ENCODE data around the gene FOXP1. TPM values are rescaled to one million over a fixed set of nuclear protein-coding genes. Genes with fewer than 3 reads are reported as not detected.

Gene FOXP1
- total and polyA plus RNA-seq, 2 of the 8 experiments (the other 6 are each of a cell fraction or from before 2014, with no cell fraction given): 13.9 to 25.4 TPM

- DNase-seq (ENCODE audit: low read depth in 1 of 2, low spot score in 2 of 2) (no peak), FAIRE-seq (no peak)
- no peak overlapping the region for H2AFZ ChIP-seq (ENCODE audit: low read length)
- peaks cover 3 to 39% of the 10 kb centered on the region in 2 experiments; a peak in 3 of 4 replicates for H3K79me2 ChIP-seq (ENCODE audit: control insufficient read depth in 1 of 2, insufficient read depth in 2 of 2, low read length in 2 of 2)
- H2AK5ac ChIP-seq (ENCODE audit: low read depth, low read length): peak overlapping the region; percentile 55; the same call in 1 of the 2 replicates
- no peak overlapping the region for H3K56ac ChIP-seq (replicated peaks; ENCODE audit: insufficient read length, low read depth, low read length)
- peaks cover 0 to 2% of the 10 kb centered on the region in 2 experiments for H4K20me1 ChIP-seq (replicated peaks in 1 of 2; ENCODE audit: control insufficient read depth in 1 of 2, insufficient read depth in 2 of 2, low read length in 2 of 2)
- H3K27me3 ChIP-seq (replicated peaks in 1 of 4; ENCODE audit: control insufficient read depth in 3 of 4, extremely low read depth in 1 of 4, insufficient read depth in 3 of 4, low read length in 3 of 4): no peaks in the 10 kb centered on the region
- H3K4ac ChIP-seq (replicated peaks; ENCODE audit: insufficient read length, low read depth, low read length): no peak overlapping the region
- no peak overlapping the region for H3K14ac ChIP-seq (ENCODE audit: insufficient read length)
- H3K23ac ChIP-seq (ENCODE audit: insufficient read length): no peak overlapping the region
- H3K4me3 ChIP-seq (ENCODE audit: extremely low read depth in 1 of 4, insufficient read depth in 2 of 4, low read depth in 3 of 4, low read length in 4 of 4): no peak overlapping the region
- H3K9me3 ChIP-seq (ENCODE audit: insufficient read depth in 2 of 2, low read depth in 1 of 2, low read length in 1 of 2): no peaks in the 10 kb centered on the region
- peak overlapping the region; percentile 63; the same call in 1 of the 2 replicates for H2BK20ac ChIP-seq (ENCODE audit: low read length)
- H4K5ac ChIP-seq (ENCODE audit: insufficient read length, low read depth, low read length): no peak overlapping the region
- H2BK5ac ChIP-seq (ENCODE audit: low read depth, low read length): no peak overlapping the region
- no peak overlapping the region for H4K8ac ChIP-seq (ENCODE audit: extremely low read depth, insufficient read depth, low read length)
- 0 out of 2 replicates have a peak overlapping the region, but pooled peaks have one; percentile 41 for H2BK12ac ChIP-seq (ENCODE audit: low read depth, low read length)
- ChIA-PET POLR2A (ENCODE audit: partially characterized antibody) (no interaction called here), CTCF (ENCODE audit: partially characterized antibody) (interaction anchor here (0.6 to 1.0 kb wide), 2 partner anchors 83 to 230 kb away, joined by 3 read pairs; no protein-coding TSS in a partner anchor)
- H3K9ac ChIP-seq (replicated peaks in 1 of 4; ENCODE audit: extremely low read depth in 1 of 4, low read depth in 3 of 4, low read length in 3 of 4): no peak overlapping the region
- H3K18ac ChIP-seq (ENCODE audit: extremely low read depth, low read length): no peak overlapping the region
- no peak overlapping the region for H3K27ac ChIP-seq (ENCODE audit: low read depth, low read length)
- H3K4me1 ChIP-seq (replicated peaks in 1 of 4; ENCODE audit: control insufficient read depth in 3 of 4, insufficient read depth in 4 of 4, low read length in 3 of 4): peaks cover 0 to 8% (median 4%) of the 10 kb centered on the region in 4 experiments; a peak in 4 of 7 replicates
- H3K79me1 ChIP-seq (ENCODE audit: low read depth, low read length): peaks cover 6% of the 10 kb centered on the region; the same call in 1 of the 2 replicates
- H4K91ac ChIP-seq (replicated peaks; ENCODE audit: insufficient read length, low read length): no peak overlapping the region
- H3K23me2 ChIP-seq (ENCODE audit: low read depth, low read length): no peaks in the 10 kb centered on the region
- H3K4me2 ChIP-seq (ENCODE audit: insufficient read depth in 1 of 2, low read depth in 2 of 2, low read length in 2 of 2): no peak overlapping the region
- no peak overlapping the region for H2BK15ac ChIP-seq (ENCODE audit: low read length)
- WGBS, 2 experiments (ENCODE audit: extremely low coverage in 1 of 2, insufficient coverage in 1 of 2, insufficient read length in 1 of 2, insufficient replicate concordance in 2 of 2, low coverage in 1 of 2, low lambda C conversion rate in 2 of 2, missing lambda C conversion rate in 1 of 2): 87% methylated on average over 3 of the region's 7 CpGs; no CpG with 5 or more reads in 1 of the 2 experiments
- H3K36me3 ChIP-seq (ENCODE audit: control insufficient read depth in 2 of 4, insufficient read depth in 4 of 4, low read length in 3 of 4): no peaks in the 10 kb centered on the region
- no peak overlapping the region for H2BK120ac ChIP-seq (replicated peaks; ENCODE audit: low read depth, low read length)
- no peak for TF ChIP-seq MAX (IDR thresholded peaks at IDR 0.05)
- no peak for TF ChIP-seq CTCF (IDR thresholded peaks at IDR 0.05; ENCODE audit: control extremely low read depth in 1 of 3, insufficient read depth in 1 of 3, low read depth in 1 of 3, low read length in 3 of 3)
- TF ChIP-seq TEAD4 (IDR thresholded peaks at IDR 0.05; ENCODE audit: low read depth, low read length): no peak
- no peak for TF ChIP-seq JUND (IDR thresholded peaks at IDR 0.05; ENCODE audit: low read length)
- TF ChIP-seq E2F6 (IDR thresholded peaks at IDR 0.05): no peak
- TF ChIP-seq POLR2A (IDR thresholded peaks at IDR 0.05; ENCODE audit: control extremely low read depth in 1 of 2, low read depth in 2 of 2, low read length in 2 of 2): no peak
- no peak for TF ChIP-seq KDM5A (IDR thresholded peaks at IDR 0.05; ENCODE audit: low read length)
- no peak for TF ChIP-seq CEBPB (IDR thresholded peaks at IDR 0.05; ENCODE audit: low read depth, low read length)
- TF ChIP-seq ATF2 (IDR thresholded peaks at IDR 0.05; ENCODE audit: low read length): no peak
These were observed 302.2 kb downstream of the FOXP1 start for GRCh38 chr3:71281280-71281679.

Data from H1 (cell line).